Subcutaneous adipose tissue (tissue), 4 donors: ENCODE results near the gene RS1. TPM values are rescaled to one million over a fixed set of nuclear protein-coding genes. Genes with fewer than 3 reads are reported as not detected.

Experiments
- total RNA-seq, 4 donors: library from RNA; depleted of rRNA; stranded (reverse); fragments of >200 nt; gene quantifications; one replicate each; pipeline ENCODE4 v1.1.0, GENCODE V29; 2016
- TF ChIP-seq, protein P1 (sequence below): fragments of 450-650 bp; IDR thresholded peaks from one replicate; pipeline ENCODE4 v1.5.1; 2016; ENCODE audit warnings: low read depth, mild to moderate bottlenecking, control low read depth, antibody characterized with exemption, moderate library complexity

The RS1 gene
- total RNA-seq, 4 donors from 2014 or later, result 0.16 TPM; not detected in 3

DNA sequence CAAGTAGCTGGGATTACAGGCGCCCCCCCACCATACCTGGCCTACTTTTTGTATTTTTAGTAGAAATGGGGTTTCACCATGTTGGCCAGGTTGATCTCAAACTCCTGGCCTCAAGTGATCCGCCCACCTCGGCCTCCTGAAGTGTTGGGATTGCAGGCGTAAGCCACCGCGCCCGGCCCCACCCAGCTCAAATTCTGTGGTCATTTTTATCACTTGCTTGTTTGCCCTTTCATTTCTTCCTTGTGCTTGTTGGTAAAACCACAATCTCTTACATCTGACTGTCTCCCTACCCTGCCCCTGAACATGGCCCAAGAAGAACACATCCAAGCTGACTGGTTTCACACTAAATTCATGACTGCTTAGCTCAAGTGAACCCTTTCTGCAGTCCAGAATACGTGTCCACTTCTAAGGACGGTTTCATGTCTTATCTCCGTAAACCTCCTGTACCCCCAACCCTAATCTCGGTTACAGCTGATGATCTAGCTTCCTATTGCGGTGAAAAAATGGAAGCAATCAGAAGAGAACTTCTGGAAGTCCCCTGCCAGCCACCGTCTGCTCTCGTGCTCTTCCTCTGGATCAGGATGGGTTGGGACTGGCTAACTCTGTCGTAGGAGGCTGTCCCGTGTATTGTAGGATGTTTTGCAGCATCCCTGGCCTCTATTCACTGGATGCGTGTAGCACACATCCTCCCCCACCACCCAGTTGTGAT lies 5.4 kb upstream of the RS1 start:
- TF ChIP-seq, protein P1, sequence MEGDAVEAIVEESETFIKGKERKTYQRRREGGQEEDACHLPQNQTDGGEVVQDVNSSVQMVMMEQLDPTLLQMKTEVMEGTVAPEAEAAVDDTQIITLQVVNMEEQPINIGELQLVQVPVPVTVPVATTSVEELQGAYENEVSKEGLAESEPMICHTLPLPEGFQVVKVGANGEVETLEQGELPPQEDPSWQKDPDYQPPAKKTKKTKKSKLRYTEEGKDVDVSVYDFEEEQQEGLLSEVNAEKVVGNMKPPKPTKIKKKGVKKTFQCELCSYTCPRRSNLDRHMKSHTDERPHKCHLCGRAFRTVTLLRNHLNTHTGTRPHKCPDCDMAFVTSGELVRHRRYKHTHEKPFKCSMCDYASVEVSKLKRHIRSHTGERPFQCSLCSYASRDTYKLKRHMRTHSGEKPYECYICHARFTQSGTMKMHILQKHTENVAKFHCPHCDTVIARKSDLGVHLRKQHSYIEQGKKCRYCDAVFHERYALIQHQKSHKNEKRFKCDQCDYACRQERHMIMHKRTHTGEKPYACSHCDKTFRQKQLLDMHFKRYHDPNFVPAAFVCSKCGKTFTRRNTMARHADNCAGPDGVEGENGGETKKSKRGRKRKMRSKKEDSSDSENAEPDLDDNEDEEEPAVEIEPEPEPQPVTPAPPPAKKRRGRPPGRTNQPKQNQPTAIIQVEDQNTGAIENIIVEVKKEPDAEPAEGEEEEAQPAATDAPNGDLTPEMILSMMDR, result no peak

DNA sequence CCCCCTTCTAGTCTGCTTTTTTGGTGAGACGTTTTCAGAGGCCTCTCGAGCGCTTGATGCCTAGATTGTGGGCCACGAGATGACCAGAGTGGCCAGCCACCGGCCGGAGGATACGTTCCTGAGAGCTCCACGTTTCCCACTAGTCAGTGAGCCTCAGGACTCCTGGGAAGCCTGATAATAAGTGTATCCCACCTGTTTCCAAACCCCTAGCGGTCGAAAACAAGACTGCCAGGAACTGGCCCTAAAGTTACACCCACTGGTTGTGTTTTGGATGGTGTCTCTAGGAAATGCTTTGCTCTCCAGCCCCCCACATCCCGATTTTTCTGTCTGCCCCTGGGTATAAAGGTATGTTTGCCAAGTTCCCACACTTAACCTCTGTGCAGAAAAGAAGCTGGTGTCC lies 4.6 kb upstream of the RS1 start:
- TF ChIP-seq, protein P1, result no peak

DNA sequence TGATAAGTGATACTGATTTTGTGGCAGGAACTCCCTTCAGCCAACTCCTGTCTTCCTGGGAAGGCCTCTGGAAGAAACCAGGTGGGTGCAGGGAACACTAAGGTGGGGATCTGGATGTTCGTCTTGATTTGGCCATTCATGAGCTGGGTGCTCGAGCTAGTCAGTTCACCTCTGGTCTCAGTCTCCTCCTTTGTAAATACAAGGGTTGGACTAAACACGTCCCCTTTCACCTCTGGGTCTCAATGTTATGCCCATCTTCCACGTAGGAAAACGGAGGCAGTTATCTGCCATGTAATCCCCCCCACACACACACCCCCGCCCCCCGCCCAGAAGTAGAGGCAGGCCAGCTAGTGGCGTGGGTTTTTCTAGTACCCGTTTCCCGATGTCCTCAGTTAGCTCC lies 4.1 kb upstream of the RS1 start:
- TF ChIP-seq, protein P1, result no peak

DNA sequence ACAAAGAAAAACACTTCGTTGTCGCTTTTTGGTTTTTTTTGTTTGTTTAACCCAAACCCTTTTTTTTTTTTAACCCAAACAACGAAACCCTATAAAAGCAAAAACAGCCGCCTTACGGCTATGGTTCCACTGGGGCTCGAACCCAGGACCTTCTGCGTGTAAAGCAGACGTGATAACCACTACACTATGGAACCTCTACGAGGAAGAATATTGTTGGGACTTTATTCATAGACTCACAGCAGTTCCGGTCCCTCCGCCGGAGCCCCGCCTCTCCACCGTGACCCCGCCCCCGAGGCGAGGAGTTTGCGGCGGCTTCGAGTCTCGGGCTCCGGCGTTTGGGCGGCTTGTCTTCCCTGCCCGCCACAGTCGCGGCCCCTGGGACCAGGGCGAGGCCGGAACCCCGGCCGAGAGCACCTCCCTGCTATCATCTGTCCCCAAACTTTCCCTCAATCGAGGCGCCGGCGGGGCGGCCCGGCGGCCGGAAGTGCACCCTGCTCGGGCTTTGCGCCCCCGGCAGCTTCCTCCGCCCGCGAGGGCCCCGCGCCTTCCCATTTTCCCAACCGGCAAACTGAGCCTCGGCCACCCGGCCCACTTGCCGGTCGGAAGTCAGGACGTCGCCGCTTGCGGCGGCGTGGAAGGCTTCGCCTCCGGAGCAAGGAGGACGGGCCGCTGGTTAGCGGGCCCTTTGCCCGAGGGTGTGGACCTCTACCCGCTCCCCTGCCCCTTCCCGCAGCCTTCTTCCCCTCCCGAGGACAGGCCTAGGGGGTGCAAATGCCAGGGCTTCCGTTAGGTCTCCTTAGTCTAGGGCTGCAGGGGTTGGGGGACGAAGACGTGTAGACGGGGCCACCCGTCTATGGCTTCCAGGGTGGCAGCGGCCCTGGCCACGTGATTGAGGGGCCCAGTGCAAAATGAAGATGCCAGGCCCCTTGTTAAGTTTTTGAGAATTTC lies 3.2 kb upstream of the RS1 start:
- TF ChIP-seq, protein P1, result no peak

DNA sequence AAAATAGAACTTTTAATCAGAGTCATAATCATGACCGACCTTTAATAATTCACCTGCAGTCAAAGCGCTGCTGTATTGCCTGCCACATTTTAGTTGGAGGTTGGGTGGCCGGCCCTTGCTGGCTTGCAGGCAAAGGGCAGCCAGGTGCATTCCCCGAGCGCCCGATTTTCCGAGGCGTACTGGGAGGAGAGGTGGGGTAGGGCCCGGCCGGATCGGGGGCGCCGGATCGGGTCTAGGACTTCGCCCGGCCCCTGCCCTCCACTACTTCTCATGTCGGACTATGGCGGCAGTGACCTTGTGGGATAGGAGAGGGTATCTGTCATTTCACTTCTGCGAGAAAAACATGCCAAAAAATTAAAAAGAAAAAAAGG lies 2.5 kb upstream of the RS1 start:
- TF ChIP-seq, protein P1, result no peak

DNA sequence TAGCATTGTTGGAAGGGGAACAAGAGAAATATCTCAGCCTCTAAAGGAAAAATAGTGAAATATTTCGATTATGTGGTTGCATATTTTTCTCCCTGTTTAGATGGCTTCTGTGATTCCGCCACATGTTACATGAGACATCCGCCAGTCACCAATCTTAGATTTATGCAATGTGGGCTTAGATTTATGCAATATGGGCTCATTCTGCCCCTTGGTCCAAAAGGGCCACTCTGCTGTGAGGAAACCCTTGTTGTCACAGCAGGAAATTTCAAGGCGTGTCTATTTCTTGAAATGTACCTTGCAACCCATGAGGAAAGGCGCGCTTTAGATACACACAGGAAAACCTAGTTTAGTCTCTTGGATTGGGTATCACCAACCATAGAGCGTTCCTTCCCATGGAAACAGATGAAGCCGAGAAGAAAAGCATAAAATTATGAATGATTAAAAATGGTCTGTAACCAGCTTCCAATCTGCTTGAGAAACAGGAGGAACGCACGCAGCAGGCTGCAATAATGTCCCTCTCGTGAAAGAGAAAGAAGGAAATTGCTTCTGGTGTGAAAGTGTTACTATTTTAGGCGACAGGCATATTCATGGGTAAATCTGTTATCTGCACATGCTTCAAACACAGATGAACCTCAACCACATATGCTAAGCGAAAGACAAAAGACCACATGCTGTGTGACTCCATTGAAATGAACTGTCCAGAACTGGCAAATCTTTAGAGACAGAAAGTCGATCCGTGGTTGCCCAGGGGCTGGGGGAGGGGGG lies 3.7 kb downstream of the RS1 start:
- TF ChIP-seq, protein P1, result no peak

DNA sequence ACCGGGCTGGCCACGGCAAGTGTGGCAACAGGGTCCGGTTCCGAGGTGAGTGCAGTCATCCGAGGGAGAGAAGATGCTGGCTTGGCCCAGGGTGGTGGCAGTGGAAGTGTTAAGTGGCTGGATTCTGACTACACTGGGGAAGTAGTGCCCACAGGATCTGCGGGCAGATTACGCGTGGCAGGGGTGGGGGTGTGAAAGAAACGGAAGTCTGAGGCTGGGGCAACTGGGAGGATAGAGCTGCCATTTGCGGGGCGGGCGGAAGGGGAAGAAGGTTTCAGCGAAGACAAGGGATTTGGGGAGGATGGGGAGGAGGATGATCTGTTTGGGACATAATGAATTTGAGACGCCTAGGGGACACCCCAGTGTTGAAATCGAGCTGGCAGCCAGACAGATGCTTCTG lies 5.3 kb downstream of the RS1 start:
- TF ChIP-seq, protein P1, result no peak
